Epidermal melanocyte (primary cell): ENCODE measurements around the gene APP.
"Not testable (repeated sequence)": the region's sequence is repeated elsewhere in the genome, so short reads cannot be mapped to it uniquely, and the experiment has no call there.

Experiments used
- DNase-seq: peaks from one replicate; pipeline ENCODE4 v3.0.0; 2011; ENCODE audit warnings: low spot score; ENCODE audit not compliant: insufficient read length

APP gene

DNA sequence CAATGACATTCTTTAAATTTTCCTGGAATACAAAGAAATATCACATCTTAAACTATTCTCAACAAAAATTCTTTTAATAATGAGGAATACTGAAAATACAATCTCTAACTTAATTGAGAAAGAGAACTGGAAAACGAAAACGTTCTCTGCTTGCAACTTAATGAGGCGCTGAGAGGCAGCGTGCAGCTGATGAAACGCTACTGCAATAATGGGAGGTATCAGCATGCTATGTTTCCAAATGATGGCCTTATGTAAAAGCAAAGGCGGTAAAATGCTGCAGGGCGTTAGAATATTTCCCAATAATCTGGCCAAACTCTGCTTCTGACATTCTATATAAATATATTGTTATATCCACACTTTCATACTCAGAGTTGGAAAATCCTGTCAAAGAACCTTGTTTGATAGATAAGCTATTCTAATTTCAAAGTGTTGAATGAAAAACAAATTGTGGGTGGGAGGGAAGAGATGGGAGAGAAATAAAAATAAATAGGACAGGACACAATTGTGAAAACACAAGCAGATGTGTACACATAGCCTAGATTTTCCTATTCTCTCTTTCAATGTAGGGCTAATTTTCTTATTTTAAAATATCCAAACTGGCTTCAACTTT, 70.9 kb downstream of the APP start:
- DNase-seq: no peak

- no peak for DNase-seq
Observed at GRCh38 chr21:26098772-26099397, 71.7 kb downstream of the APP start.

DNA sequence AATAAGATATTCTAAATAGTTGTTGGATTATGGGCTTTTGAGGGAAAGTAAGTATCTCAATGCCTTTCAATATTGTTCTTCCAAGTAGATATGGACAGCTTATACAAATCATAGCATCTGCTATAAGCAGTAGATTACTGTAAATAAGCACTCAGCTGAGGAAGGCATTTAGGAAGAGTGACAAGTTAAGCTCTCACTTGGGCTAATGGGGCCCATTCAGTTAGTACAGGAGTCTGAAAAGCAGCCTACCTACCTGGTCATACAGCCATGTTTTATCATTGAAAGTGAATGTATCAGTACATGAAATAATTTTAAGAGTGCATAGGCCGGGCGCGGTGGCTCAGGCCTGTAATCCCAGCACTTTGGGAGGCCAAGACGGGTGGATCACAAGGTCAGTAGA, 73.1 kb downstream of the APP start:
- no peak for DNase-seq

- no peak for DNase-seq
Observed at GRCh38 chr21:26096494-26097371, 73.8 kb downstream of the APP start.

GRCh38 chr21:26095131-26095530, 75.4 kb downstream of the APP start:
- no peak for DNase-seq

GRCh38 chr21:26093122-26093521, 77.4 kb downstream of the APP start:
- DNase-seq: no peak

GRCh38 chr21:26091480-26092018, 79.0 kb downstream of the APP start:
- DNase-seq: no peak

- no peak for DNase-seq
Observed at GRCh38 chr21:26089730-26090129, 80.8 kb downstream of the APP start.

DNA sequence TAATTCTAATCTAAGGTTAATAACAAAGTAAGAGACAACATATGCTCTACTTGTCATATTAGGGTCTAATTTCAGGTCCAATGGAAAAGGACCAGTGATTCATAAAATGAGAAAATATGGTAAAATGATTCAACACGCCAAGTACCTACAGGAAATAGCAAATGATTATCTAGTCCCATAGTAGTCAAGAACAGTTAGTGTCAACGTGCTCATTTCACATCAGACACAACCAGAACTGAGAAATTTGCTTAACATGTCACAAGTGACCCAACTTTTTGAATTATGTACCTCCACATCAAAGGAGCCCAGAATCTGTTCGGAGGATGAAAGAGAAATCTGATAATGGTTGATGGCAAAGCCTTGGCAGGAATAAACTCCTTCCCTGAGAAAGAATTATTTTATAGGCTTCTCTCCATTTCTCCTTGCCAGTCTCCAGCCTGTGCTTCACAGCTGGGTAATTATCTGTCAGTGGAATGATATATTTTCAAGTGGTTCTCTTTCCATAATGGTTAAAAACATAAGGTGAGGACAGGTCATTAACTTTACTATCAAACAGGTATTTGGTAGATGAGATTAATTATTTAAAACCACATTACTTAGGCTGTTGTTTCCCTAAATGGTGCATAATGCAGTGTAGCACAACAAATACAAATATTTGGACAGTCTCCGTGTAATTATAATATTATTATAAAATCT, 83.2 kb downstream of the APP start:
- no peak for DNase-seq

GRCh38 chr21:26085882-26086281, 84.7 kb downstream of the APP start:
- DNase-seq: no peak

DNA sequence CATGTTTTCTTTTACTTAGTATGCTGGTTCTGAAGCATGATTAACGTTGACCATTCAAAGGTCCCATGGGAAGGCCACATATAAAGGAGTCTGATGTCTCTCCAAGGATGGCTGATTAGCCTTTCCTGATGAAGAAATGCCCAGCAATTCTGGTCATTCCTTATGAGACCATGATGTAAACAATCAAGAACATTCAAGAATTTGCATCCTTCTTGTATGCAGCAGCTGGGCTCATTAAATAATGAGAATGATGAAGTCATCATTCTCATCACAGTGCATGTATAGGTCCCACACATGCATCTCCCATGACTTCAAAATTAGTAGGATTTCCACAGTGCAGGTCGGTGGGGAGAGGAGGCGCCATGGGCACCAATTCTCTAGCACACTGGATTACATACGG, 85.4 kb downstream of the APP start:
- DNase-seq: no peak

DNA sequence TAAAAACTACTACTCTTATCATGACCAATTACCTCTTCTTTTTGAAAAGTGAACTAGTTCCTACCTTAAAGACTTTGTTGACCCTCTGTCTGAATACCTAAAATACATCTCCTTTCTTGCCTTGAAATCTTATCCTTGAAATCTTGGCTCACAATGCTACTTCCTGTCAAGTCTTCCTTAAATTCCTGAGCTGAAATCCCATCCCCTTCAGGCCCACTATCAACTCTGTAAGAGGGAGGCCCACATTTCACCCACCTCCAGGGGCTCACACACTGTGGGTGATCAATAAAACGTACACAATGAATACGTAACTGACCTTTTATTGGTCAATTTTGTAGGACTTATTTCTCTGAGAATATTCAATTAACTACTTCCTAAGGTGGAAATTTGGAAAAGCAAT, 88.0 kb downstream of the APP start:
- no peak for DNase-seq

- not testable (repeated sequence) for DNase-seq
Observed at GRCh38 chr21:26081175-26081760, 89.3 kb downstream of the APP start.

- no peak for DNase-seq
Observed at GRCh38 chr21:26080211-26080610, 90.4 kb downstream of the APP start.

GRCh38 chr21:26079366-26079765, 91.2 kb downstream of the APP start:
- no peak for DNase-seq

DNA sequence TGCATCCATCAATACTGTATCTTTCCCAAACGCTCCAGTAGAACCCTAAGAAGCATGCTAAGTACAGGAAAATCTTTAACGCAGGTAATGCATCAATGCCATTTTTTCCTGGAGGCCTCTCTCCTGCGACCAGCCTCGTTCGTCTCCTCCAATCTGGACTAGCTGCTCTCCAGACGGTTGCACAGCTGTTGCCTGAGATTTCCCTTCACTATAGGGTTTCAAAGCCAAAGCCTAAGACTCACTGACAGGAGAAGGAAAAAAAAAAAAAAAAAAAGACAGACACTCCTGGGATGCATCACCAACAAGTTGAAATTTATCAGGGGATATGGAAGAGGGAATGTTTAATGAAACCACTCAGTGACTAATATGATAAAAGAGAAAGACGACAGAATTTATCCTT, 93.0 kb downstream of the APP start:
- no peak for DNase-seq

DNA sequence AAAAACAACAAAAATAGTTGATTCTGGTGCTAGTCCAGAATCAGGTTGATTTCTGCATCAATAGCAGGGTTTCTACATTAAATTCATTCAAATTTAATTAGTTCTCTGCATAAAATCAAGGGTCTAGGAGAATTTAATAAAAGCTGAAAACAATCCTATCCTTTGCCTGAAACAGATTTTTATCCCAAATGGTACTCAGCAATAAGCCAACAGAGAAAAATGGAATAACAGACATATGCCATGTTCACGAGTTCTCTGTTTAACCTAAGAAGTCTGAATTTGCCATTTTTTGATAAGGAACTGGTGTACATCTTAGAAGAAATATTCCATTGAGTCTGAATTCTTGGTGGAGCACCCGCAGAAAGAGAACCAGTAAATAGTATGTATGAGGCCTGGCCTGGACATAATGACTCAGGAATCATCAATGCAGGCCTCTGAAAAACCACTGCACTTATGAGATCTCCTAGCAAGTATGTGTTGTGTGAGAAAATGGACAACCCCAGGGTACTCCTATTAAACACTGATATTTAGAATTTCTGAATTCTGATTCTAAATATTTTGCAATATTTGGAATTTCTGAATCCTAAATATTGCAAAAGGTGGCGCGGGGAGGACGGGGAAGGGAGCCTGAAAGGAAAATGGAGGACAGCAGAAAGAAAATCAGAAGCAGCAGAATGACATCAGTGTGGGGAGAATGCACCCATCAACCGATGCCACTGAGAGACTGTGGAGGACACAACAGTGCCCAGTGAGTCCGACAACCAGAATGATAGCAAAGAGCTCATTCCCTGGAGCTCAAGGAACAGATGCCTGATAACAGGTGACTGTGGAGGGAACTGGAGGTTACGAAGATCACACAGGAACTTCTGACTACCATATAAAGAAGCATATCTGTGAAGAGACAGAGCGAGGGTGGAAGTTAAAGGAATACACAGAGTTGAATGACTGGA, 97.6 kb downstream of the APP start:
- no peak for DNase-seq

DNA sequence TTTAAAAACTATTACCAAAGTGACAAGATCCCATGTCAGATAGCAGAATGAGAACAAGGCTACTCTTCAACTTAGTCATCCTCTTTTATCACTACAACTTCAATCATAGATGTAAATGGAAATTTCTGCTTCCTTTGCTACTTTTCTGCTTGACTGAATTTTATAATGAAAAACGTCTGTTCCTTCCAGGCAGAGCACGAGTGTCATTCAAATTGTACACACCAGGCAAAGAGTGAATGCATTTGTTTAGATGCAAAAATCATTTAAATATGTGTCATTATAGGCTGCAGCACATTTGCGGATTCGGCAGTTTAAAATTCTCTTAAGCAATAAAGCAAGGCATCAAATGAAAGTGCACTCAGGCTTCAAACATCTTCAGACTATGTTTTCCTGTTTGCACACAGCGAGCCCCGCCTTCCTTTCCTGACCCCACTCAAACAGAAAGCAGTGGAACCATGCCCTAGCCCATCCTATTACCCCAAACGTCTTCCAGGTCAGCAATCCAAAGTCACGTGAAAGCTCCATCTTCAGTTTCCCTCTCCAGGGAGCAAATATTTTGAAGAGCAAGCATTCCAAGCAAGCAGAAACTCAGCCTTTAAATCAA, 99.6 kb downstream of the APP start:
- DNase-seq: no peak

GRCh38 chr21:26070121-26070520, 100.4 kb downstream of the APP start:
- DNase-seq: no peak

- no peak for DNase-seq
Observed at GRCh38 chr21:26068776-26069175, 101.8 kb downstream of the APP start.
